ENCODE data around the gene GJC2.
"Not testable (repeated sequence)": the region's sequence is repeated elsewhere in the genome, so short reads cannot be mapped to it uniquely, and the experiment has no call there.

GJC2 gene

GRCh38 chr1:228159008-228159665, 9.4 kb downstream of the GJC2 start:
- no peak for DNase-seq

- no peak for DNase-seq
Measured at GRCh38 chr1:228160201-228160761, 10.6 kb downstream of the GJC2 start.

- no peak for DNase-seq
Measured at GRCh38 chr1:228161362-228161761, 11.6 kb downstream of the GJC2 start.

GRCh38 chr1:228161866-228162265, 12.1 kb downstream of the GJC2 start:
- no peak for DNase-seq

GRCh38 chr1:228162286-228163006, 12.7 kb downstream of the GJC2 start:
- no peak for DNase-seq

- DNase-seq = no peak
Measured at GRCh38 chr1:228163007-228163753, 13.4 kb downstream of the GJC2 start.

- DNase-seq = no peak
Measured at GRCh38 chr1:228163776-228164519, 14.2 kb downstream of the GJC2 start.

GRCh38 chr1:228164561-228165371, 15.0 kb downstream of the GJC2 start:
- no peak for DNase-seq

GRCh38 chr1:228165372-228166169, 15.8 kb downstream of the GJC2 start, which contains the start of gene IBA57:
TSS of gene IBA57 (plus strand) at chr1:228165804. CDS start at chr1:228165817, 13 bp downstream.
- DNase-seq = peak; percentile 91

GRCh38 chr1:228166170-228166936, 16.6 kb downstream of the GJC2 start:
- peak; percentile 21 for DNase-seq

GRCh38 chr1:228168563-228169270, 19.0 kb downstream of the GJC2 start:
- no peak for DNase-seq

GRCh38 chr1:228169345-228169744, 19.6 kb downstream of the GJC2 start:
- no peak for DNase-seq

GRCh38 chr1:228170666-228171065, 20.9 kb downstream of the GJC2 start:
- DNase-seq = no peak

- no peak for DNase-seq
Measured at GRCh38 chr1:228171221-228171891, 21.6 kb downstream of the GJC2 start.

- DNase-seq = no peak
Measured at GRCh38 chr1:228172591-228173527, 23.1 kb downstream of the GJC2 start.

GRCh38 chr1:228173528-228174481, 24.1 kb downstream of the GJC2 start:
- not testable (repeated sequence) for DNase-seq

Measured in NCI-H510A (cell line).